Stimulated activated CD4-positive, alpha-beta T cell treated with anti-CD3 and anti-CD28 coated beads, Interleukin-15, amount 100 ng/mL, for 24 hours (primary cell): ENCODE results near the gene NOX4.
"Not testable (repeated sequence)": the region's sequence is repeated elsewhere in the genome, so short reads cannot be mapped to it uniquely, and the experiment has no call there.

Source experiments
- DNase-seq: peaks from one replicate; pipeline ENCODE4 v3.0.0-alpha.2; 2020

The NOX4 gene

GRCh38 chr11:89378986-89379385 lies 112.2 kb downstream of the NOX4 start:
- not testable (repeated sequence) for DNase-seq

- not testable (repeated sequence) for DNase-seq
Measured at GRCh38 chr11:89369356-89369755, 121.8 kb downstream of the NOX4 start.

DNA sequence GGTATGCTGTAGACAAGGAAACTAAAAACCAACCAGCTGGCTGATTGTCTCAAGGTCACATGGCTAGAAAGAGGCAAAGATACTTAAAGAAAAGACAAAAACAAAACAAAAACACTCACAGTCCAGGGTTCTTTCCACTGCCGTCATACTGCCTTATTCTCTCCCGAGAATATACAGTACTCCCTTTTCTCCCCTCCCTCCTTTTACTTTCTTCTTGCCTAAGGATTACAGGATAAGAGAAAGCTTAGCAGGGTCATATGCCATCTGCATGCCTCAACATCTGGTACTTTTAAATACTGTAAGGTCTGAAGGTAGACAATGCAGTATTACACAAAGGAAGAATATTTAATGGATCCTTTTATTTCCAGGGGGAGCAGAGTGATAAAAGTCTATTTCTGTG lies 126.3 kb downstream of the NOX4 start:
- DNase-seq, result not testable (repeated sequence)

- no peak for DNase-seq
Measured at GRCh38 chr11:89361734-89362133, 129.4 kb downstream of the NOX4 start.

- DNase-seq, result not testable (repeated sequence)
Measured at GRCh38 chr11:89359208-89359607, 132.0 kb downstream of the NOX4 start.

GRCh38 chr11:89358761-89359160 lies 132.4 kb downstream of the NOX4 start:
- no peak for DNase-seq

DNA sequence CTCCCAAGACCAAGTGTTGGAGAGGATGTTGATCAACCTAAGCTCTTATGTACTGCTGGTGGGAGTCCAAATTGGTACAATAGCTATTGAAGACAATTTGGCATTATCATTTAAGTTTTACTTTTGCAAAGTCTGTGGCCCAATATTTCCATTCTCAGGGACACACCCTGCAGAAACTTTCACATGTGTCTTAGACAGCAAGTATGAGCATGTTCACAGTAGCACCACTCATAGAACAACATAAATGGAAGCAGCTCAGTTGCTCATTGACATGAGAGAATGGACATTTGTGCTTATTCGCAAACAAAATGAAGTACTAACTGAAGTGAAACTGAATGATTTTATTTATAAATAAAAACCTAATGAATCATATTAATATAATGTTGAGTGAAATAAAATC lies 135.5 kb downstream of the NOX4 start:
- DNase-seq, result no peak

DNA sequence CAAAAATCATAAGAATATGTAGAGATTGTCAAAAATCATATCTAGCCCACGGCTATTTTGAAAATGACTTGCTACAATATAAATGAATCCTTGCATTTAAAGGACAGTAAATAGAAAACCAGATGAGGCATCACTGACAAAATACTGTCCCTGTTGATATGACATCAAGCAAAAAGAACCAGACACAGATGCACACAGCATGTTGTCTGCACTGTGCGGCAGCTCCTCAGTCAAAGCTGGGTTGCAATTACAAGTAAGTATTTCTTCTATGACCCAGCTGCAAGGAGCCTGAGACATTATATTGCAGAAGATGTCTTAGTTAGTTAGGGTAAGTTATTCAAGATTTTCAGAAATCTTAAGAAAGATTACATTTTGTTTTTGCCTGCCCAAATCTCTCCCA lies 136.7 kb downstream of the NOX4 start:
- DNase-seq, result not testable (repeated sequence)

- no peak for DNase-seq
Measured at GRCh38 chr11:89347071-89347470, 144.1 kb downstream of the NOX4 start.

- DNase-seq, result no peak
Measured at GRCh38 chr11:89346601-89347000, 144.6 kb downstream of the NOX4 start.

- DNase-seq, result not testable (repeated sequence)
Measured at GRCh38 chr11:89342880-89343572, 148.1 kb downstream of the NOX4 start.

DNA sequence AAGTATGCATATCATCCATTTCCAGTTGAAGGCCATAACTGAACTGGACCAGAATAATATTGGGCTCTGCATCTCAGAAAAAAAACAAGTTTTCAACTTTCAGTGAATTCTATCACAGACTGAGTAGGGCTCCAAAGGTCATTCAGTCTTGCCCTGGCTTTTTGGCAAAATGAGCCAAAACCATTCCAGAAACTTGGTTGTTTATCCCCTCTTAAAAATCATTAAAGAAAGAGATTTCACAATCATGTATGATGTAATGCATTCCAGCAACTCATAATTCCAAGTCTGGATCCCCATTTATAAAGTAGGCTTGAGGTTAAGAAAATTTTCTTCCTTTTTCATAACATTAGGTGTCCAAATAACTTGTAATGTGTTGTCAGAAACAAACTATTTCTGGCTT lies 150.7 kb downstream of the NOX4 start:
- DNase-seq, result not testable (repeated sequence)

DNA sequence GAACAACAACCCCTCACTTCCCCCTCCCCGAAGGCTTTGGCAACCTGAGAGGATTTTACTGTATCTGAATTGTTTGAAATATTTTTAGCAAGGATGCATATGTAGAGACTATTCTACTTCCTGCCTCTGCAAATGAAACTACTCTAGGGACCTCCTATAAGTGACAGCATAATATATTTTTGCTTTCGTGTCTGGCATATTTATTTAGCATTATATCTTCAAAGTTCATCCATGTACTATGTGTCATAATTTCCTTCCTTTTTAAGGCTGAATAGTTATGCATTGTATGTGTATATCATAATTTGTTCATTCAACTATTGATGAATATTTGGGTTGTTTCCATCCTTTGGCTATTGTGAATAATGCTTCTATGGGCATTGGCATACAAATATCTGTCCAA lies 153.1 kb downstream of the NOX4 start:
- DNase-seq, result not testable (repeated sequence)

- not testable (repeated sequence) for DNase-seq
Measured at GRCh38 chr11:89337100-89337650, 154.0 kb downstream of the NOX4 start.

DNA sequence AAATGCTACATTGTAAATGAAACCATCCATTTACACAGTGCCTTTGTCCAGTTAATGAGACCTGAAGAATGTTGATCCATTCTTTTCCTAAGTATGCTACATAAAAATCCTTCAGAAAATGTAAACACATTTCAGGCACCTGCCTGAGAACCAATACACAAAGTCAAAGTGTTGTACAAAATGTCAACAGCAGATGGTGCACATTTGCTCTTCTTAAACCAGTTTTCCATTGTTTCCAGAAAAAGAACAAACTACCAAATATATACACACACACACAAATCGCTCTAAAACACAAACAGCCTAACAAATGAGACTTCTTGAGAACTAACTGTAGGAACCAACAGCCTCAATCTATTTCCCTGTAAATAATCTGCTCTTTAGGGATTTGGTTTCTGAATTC lies 157.5 kb downstream of the NOX4 start:
- not testable (repeated sequence) for DNase-seq

- not testable (repeated sequence) for DNase-seq
Measured at GRCh38 chr11:89331940-89332339, 159.2 kb downstream of the NOX4 start.

GRCh38 chr11:89327885-89328284 lies 163.3 kb downstream of the NOX4 start:
- no peak for DNase-seq

- no peak for DNase-seq
Measured at GRCh38 chr11:89321401-89321800, 169.8 kb downstream of the NOX4 start.

DNA sequence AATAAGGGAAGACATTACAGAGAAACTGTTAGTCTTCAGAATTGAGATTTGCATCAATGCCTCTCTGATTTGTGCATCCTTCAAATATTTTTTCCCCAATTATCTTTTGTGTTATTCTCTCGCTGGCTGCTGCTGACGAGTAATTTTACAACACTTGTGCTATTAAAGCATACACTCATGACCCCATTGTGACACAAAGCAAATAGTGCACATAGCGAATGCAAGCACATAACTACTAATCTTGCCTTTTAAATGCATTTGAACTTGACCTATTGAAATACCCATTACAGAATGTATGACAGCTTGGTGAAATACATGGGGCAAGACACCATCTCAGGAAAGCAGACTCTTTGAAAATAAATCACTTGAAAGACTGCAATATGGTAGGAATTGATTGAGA lies 180.6 kb downstream of the NOX4 start:
- DNase-seq, result not testable (repeated sequence)

DNA sequence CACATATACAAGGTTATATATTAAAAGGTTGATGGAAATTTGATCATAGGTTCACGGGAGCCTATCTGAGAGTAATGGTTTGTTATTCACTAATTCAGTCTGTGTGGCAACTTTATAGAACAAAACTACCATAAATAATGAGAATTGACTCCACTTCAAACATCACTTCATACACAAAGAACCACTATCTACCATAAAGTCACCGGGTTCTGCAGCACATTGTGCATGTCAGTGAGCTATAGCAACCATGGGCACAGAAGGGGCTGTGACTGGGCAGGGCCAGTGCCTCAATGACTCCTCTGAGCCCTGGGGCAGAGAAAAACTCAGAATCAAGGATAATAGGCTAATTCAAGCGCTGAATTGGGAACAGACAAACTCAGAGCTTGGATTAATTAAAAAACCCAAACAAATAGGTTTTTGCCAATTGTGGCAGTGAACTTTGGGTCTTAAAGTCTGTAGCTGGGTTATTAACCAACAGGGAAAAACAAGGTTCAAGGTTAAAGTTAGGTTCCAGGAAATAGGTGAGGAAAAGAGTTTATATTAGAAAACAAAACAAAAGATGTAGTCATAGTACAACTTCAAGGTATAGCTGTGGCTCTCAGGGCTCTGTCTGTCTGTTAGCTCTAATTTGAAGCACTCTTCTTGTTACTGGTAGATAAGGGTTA lies 181.7 kb downstream of the NOX4 start:
- not testable (repeated sequence) for DNase-seq

- not testable (repeated sequence) for DNase-seq
Measured at GRCh38 chr11:89308272-89308671, 182.9 kb downstream of the NOX4 start.

GRCh38 chr11:89303029-89303428 lies 188.1 kb downstream of the NOX4 start:
- DNase-seq, result not testable (repeated sequence)

DNA sequence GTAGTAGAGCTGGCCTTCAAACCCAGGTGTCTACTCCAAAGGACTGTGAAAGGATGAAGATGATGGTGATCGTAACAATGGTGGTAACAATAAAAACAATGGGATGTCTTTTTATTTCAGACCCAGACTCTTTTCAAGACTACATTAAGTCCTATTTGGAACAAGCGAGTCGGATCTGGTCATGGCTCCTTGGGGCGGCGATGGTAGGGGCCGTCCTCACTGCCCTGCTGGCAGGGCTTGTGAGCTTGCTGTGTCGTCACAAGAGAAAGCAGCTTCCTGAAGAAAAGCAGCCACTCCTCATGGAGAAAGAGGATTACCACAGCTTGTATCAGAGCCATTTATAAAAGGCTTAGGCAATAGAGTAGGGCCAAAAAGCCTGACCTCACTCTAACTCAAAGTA lies 196.2 kb downstream of the NOX4 start:
- not testable (repeated sequence) for DNase-seq
